SK-N-SH treated with all-trans-retinoic acid at 6 μM for 48 hours (cell line): ENCODE data around the gene PTPN18.

Experiments used
- ATAC-seq: fragments of 200-7000 bp; cut with Tn5 transposase; 3 replicates; pipeline ENCODE4 v1.9.1; 2020; ENCODE audit warnings: mild to moderate bottlenecking, moderate library complexity
- ARNTL ChIP-seq: fragments of 450-650 bp; formaldehyde crosslinking; IDR thresholded peaks from 2 replicates; pipeline ENCODE4 v1.5.0; 2020; ENCODE audit warnings: low read depth, mild to moderate bottlenecking, moderate library complexity, borderline replicate concordance
- BACH2 ChIP-seq: fragments of 250-450 bp; sonication (Bioruptor Pico); IDR thresholded peaks from 2 replicates; pipeline ENCODE4 v1.9.0; 2021; ENCODE audit warnings: mild to moderate bottlenecking, borderline replicate concordance
- CSDC2 ChIP-seq: fragments of 250-450 bp; sonication (Bioruptor Pico); IDR thresholded peaks from 2 replicates; pipeline ENCODE4 v1.5.0; 2020; ENCODE audit warnings: mild to moderate bottlenecking, moderate library complexity
- ESRRG ChIP-seq: fragments of 250-450 bp; sonication (Bioruptor Pico); IDR thresholded peaks from 2 replicates; pipeline ENCODE4 v1.6.1; 2021; ENCODE audit warnings: mild to moderate bottlenecking
- GLIS3 ChIP-seq: fragments of 250-450 bp; sonication (Bioruptor Pico); IDR thresholded peaks from 2 replicates; pipeline ENCODE4 v1.5.0; 2020; ENCODE audit warnings: mild to moderate bottlenecking, moderate library complexity
- OSR1 ChIP-seq: fragments of 250-450 bp; sonication (Bioruptor Pico); IDR thresholded peaks from 2 replicates; pipeline ENCODE4 v1.8.0; 2022; ENCODE audit warnings: moderate library complexity, mild to moderate bottlenecking, inconsistent platforms
- PPARA ChIP-seq: fragments of 250-450 bp; sonication (Bioruptor Pico); IDR thresholded peaks from 2 replicates; pipeline ENCODE4 v1.5.0; 2020; ENCODE audit warnings: mild to moderate bottlenecking, borderline replicate concordance
- RARB ChIP-seq: fragments of 250-450 bp; sonication (Bioruptor Pico); IDR thresholded peaks from 2 replicates; pipeline ENCODE4 v1.8.0; 2021; ENCODE audit warnings: mild to moderate bottlenecking, moderate library complexity
- SNAI2 ChIP-seq: fragments of 250-450 bp; sonication (Bioruptor Pico); IDR thresholded peaks from 2 replicates; pipeline ENCODE4 v1.5.0; 2020; ENCODE audit warnings: mild to moderate bottlenecking, moderate library complexity
- TCF4 ChIP-seq: fragments of 250-450 bp; sonication (Bioruptor Pico); IDR thresholded peaks from 2 replicates; pipeline ENCODE4 v1.8.0; 2021; ENCODE audit warnings: mild to moderate bottlenecking, moderate library complexity, borderline replicate concordance
- TOX ChIP-seq: fragments of 250-450 bp; sonication (Bioruptor Pico); IDR thresholded peaks from 2 replicates; pipeline ENCODE4 v1.8.0; 2021; ENCODE audit warnings: mild to moderate bottlenecking, moderate library complexity, borderline replicate concordance
- ZC3H10 ChIP-seq: fragments of 250-450 bp; sonication (Bioruptor Pico); IDR thresholded peaks from 2 replicates; pipeline ENCODE4 v1.5.1; 2021; ENCODE audit warnings: mild to moderate bottlenecking, moderate library complexity
- ZFP3 ChIP-seq: fragments of 250-450 bp; sonication (Bioruptor Pico); IDR thresholded peaks from 2 replicates; pipeline ENCODE4 v1.5.0; 2020; ENCODE audit warnings: mild to moderate bottlenecking, moderate library complexity
- ZFP30 ChIP-seq: fragments of 450-650 bp; formaldehyde crosslinking; IDR thresholded peaks from 2 replicates; pipeline ENCODE4 v1.5.0; 2022; ENCODE audit warnings: mild to moderate bottlenecking, moderate library complexity
- ZNF70 ChIP-seq: fragments of 450-650 bp; formaldehyde crosslinking; IDR thresholded peaks from 2 replicates; pipeline ENCODE4 v1.5.0; 2020; ENCODE audit warnings: mild to moderate bottlenecking, moderate library complexity
- TF ChIP-seq, protein P1 (sequence below): fragments of 250-450 bp; sonication (Bioruptor Pico); IDR thresholded peaks from 2 replicates; pipeline ENCODE4 v1.5.0; 2020; ENCODE audit warnings: mild to moderate bottlenecking, moderate library complexity
- TF ChIP-seq, protein P2 (sequence below): fragments of 250-450 bp; sonication (Bioruptor Pico); IDR thresholded peaks from 2 replicates; pipeline ENCODE4 v1.5.1; 2020; ENCODE audit warnings: low read depth, mild to moderate bottlenecking, moderate library complexity
- TF ChIP-seq, protein P3 (sequence below): fragments of 250-450 bp; sonication (Bioruptor Pico); IDR thresholded peaks from 2 replicates; pipeline ENCODE4 v1.8.0; 2021; ENCODE audit warnings: low read depth, mild to moderate bottlenecking, moderate library complexity, borderline replicate concordance
- TF ChIP-seq, protein P4 (sequence below): fragments of 250-450 bp; sonication (Bioruptor Pico); IDR thresholded peaks from 2 replicates; pipeline ENCODE4 v1.8.0; 2020; ENCODE audit warnings: mild to moderate bottlenecking, moderate library complexity, borderline replicate concordance
- TF ChIP-seq, protein P5 (sequence below): fragments of 250-450 bp; sonication (Bioruptor Pico); IDR thresholded peaks from 2 replicates; pipeline ENCODE4 v1.5.1; 2021; ENCODE audit warnings: mild to moderate bottlenecking, moderate library complexity

The PTPN18 gene

DNA sequence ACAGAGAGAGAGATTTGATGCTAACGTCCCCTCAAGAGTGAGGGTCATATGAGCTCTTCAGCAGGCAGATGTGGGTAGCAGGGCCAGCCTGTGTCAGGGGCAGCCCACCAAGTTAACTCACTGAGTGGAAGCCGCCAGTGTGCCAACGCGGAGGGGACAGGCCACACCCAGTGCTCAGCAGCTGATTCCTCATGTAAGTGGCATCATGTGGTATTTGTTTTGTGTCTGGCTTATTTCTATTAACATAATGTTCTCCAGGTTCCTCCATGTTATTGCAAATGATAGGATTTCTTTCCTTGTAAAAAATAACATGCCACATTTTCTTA is 9.2 kb upstream of the PTPN18 start (continued):
- TF ChIP-seq, protein P1, sequence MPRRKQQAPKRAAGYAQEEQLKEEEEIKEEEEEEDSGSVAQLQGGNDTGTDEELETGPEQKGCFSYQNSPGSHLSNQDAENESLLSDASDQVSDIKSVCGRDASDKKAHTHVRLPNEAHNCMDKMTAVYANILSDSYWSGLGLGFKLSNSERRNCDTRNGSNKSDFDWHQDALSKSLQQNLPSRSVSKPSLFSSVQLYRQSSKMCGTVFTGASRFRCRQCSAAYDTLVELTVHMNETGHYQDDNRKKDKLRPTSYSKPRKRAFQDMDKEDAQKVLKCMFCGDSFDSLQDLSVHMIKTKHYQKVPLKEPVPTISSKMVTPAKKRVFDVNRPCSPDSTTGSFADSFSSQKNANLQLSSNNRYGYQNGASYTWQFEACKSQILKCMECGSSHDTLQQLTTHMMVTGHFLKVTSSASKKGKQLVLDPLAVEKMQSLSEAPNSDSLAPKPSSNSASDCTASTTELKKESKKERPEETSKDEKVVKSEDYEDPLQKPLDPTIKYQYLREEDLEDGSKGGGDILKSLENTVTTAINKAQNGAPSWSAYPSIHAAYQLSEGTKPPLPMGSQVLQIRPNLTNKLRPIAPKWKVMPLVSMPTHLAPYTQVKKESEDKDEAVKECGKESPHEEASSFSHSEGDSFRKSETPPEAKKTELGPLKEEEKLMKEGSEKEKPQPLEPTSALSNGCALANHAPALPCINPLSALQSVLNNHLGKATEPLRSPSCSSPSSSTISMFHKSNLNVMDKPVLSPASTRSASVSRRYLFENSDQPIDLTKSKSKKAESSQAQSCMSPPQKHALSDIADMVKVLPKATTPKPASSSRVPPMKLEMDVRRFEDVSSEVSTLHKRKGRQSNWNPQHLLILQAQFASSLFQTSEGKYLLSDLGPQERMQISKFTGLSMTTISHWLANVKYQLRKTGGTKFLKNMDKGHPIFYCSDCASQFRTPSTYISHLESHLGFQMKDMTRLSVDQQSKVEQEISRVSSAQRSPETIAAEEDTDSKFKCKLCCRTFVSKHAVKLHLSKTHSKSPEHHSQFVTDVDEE (CRISPR knock-in tag), result no peak
- TF ChIP-seq ARNTL, result no peak

DNA sequence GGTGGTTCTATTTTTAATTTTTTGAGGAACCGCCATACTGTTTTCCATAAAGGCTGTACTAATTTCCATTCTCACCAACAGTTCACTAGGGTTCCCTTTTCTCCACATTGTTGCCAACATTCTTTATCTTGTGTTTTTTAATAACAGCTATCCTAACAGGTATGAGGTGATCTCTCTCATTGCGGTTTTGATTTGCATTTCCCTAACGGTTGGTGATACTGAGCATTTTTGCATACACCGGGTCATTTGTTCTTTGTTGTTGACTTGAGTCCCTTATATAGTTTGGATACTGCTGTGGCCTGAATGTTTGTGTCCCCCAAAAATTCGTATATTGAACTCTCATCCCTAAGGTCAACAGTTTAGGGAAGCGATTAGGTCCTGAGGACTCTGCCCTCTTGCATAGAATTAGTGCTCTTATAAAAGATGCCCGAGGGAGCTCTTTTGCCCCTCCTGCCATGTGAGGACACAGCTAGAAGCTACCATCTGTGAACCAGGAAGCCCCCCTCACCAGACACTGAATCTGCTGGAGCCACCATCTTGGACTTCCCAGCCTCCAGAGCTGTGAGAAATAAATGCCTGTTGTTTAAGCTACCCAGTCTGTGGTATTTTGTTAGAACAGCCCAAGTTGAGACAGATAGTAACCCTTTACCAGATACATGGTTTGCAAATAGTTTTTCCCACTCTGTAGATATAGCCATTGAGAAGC is 8.5 kb upstream of the PTPN18 start:
- no peak for ATAC-seq

DNA sequence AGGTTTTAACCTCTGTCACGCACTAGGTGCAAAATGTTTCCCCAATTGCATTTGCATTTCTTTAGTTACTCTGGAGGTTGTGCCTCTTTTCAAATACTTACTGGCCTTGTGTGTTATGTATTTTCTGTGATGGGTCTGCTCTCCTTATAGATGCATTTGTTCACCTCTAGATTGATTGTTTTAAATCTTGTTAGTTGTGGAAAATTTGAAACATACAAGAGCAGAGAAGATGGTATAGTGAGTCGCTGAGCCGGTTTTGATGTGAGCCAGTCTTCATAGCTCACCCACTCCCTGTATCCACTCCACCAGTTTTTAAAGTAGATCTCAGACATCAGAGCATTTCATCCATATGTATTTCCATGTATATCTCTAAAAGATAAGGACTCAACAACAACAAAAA is 6.7 kb upstream of the PTPN18 start:
- ATAC-seq, result no peak
- TF ChIP-seq SNAI2 (CRISPR knock-in tag) (no peak), ARNTL (no peak), ESRRG (no peak), ZFP3 (no peak), ZFP30 (CRISPR knock-in tag) (no peak), PPARA (CRISPR knock-in tag) (no peak)
- TF ChIP-seq, protein P2, sequence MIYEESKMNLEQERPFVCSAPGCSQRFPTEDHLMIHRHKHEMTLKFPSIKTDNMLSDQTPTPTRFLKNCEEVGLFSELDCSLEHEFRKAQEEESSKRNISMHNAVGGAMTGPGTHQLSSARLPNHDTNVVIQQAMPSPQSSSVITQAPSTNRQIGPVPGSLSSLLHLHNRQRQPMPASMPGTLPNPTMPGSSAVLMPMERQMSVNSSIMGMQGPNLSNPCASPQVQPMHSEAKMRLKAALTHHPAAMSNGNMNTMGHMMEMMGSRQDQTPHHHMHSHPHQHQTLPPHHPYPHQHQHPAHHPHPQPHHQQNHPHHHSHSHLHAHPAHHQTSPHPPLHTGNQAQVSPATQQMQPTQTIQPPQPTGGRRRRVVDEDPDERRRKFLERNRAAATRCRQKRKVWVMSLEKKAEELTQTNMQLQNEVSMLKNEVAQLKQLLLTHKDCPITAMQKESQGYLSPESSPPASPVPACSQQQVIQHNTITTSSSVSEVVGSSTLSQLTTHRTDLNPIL (CRISPR knock-in tag), result no peak
- TF ChIP-seq, protein P3, sequence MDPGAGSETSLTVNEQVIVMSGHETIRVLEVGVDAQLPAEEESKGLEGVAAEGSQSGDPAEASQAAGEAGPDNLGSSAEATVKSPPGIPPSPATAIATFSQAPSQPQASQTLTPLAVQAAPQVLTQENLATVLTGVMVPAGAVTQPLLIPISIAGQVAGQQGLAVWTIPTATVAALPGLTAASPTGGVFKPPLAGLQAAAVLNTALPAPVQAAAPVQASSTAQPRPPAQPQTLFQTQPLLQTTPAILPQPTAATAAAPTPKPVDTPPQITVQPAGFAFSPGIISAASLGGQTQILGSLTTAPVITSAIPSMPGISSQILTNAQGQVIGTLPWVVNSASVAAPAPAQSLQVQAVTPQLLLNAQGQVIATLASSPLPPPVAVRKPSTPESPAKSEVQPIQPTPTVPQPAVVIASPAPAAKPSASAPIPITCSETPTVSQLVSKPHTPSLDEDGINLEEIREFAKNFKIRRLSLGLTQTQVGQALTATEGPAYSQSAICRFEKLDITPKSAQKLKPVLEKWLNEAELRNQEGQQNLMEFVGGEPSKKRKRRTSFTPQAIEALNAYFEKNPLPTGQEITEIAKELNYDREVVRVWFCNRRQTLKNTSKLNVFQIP (CRISPR knock-in tag), result no peak

More for the DNA sequence above, 8.5 kb upstream of the PTPN18 start:
- no peak for TF ChIP-seq CSDC2 (CRISPR knock-in tag)
- no peak for TF ChIP-seq GLIS3 (CRISPR knock-in tag)
- TF ChIP-seq ZFP30 (CRISPR knock-in tag), result no peak
- TF ChIP-seq ARNTL, result no peak
- no peak for TF ChIP-seq OSR1
- TF ChIP-seq, protein P4, sequence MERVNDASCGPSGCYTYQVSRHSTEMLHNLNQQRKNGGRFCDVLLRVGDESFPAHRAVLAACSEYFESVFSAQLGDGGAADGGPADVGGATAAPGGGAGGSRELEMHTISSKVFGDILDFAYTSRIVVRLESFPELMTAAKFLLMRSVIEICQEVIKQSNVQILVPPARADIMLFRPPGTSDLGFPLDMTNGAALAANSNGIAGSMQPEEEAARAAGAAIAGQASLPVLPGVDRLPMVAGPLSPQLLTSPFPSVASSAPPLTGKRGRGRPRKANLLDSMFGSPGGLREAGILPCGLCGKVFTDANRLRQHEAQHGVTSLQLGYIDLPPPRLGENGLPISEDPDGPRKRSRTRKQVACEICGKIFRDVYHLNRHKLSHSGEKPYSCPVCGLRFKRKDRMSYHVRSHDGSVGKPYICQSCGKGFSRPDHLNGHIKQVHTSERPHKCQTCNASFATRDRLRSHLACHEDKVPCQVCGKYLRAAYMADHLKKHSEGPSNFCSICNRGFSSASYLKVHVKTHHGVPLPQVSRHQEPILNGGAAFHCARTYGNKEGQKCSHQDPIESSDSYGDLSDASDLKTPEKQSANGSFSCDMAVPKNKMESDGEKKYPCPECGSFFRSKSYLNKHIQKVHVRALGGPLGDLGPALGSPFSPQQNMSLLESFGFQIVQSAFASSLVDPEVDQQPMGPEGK (CRISPR knock-in tag), result no peak
- no peak for TF ChIP-seq TCF4 (CRISPR knock-in tag)
- TF ChIP-seq BACH2 (CRISPR knock-in tag), result no peak
- TF ChIP-seq TOX, result no peak

DNA sequence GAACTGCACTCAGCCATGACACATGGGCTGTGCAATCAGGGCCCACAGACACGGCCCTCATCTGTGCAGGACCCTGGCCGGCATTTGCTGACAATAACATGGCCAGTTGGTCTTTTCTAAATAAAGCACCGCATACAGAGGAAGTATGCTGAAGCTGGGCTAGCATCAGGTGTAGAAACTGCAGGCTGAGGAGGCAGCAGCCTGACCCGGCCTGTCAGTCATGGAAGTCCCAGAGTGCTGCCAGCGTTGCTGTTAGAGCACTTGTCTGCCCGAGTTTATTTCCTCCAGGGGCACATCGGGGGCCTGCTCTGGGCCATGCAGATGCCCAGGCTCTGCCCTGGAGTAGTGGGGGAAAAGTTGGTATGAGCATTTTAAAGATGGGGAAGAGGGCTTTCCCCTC is 4.1 kb upstream of the PTPN18 start:
- no peak for ATAC-seq
- TF ChIP-seq OSR1 (no peak), ARNTL (no peak), ZNF70 (CRISPR knock-in tag) (no peak), ZC3H10 (no peak), RARB (no peak)
- TF ChIP-seq, protein P1 (CRISPR knock-in tag), result no peak
- TF ChIP-seq, protein P5, sequence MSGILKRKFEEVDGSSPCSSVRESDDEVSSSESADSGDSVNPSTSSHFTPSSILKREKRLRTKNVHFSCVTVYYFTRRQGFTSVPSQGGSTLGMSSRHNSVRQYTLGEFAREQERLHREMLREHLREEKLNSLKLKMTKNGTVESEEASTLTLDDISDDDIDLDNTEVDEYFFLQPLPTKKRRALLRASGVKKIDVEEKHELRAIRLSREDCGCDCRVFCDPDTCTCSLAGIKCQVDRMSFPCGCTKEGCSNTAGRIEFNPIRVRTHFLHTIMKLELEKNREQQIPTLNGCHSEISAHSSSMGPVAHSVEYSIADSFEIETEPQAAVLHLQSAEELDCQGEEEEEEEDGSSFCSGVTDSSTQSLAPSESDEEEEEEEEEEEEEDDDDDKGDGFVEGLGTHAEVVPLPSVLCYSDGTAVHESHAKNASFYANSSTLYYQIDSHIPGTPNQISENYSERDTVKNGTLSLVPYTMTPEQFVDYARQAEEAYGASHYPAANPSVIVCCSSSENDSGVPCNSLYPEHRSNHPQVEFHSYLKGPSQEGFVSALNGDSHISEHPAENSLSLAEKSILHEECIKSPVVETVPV, result no peak
- TF ChIP-seq, protein P4 (CRISPR knock-in tag), result no peak
- TF ChIP-seq, protein P3 (CRISPR knock-in tag), result no peak
